GM12878 (cell line): ENCODE measurements around the gene ELL. TPM values are rescaled to one million over a fixed set of nuclear protein-coding genes. Genes with fewer than 3 reads are reported as not detected.

Source experiments
- ATAC-seq: fragments of 200-7000 bp; cut with Tn5 transposase; 3 replicates; pipeline ENCODE4 v1.9.1; 2020; ENCODE audit warnings: mild to moderate bottlenecking, moderate library complexity
- BruUV-seq: library from RNA; stranded (reverse); fragments of 400-500 nt; replicated peaks from 2 replicates; lab custom pipeline; 2021; lab: Mats Ljungman, UMichigan
- CTCF ChIA-PET: fragments of 300-600 bp; sonication (Branson Sonifier 250); formaldehyde crosslinking; extraction: SDS; loops from one replicate; lab custom pipeline; 2021; ENCODE audit warnings: inconsistent platforms; lab: Yijun Ruan, JAX
- POLR2A ChIA-PET: fragments of 350-600 bp; formaldehyde crosslinking; extraction: SDS; loops from one replicate; lab custom pipeline; 2021; ENCODE audit warnings: inconsistent platforms; lab: Charles Lee
- RAD21 ChIA-PET: fragments of 300-600 bp; sonication (Branson Sonifier 250); formaldehyde crosslinking; loops from one replicate; lab custom pipeline; 2023; ENCODE audit warnings: antibody characterized with exemption; ENCODE audit not compliant: unreplicated experiment; lab: Charles Lee
- SMC1A ChIA-PET: fragments of 300-600 bp; sonication (Branson Sonifier 250); formaldehyde crosslinking; loops from one replicate; lab custom pipeline; 2023; ENCODE audit not compliant: unreplicated experiment, uncharacterized antibody; lab: Charles Lee
- DNase-seq: peaks from one replicate; pipeline ENCODE4 v3.0.0-alpha.2; 2011; ENCODE audit warnings: low read depth, low spot score
- FAIRE-seq: peaks from 3 replicates; lab custom pipeline; 2011; peaks lifted over from hg19 to GRCh38; lab: Jason Lieb, UNC
- H2AFZ ChIP-seq: 2 replicates; pipeline ENCODE4 v1.6.0; 2011; ENCODE audit warnings: low read depth, low read length, control low read depth; ENCODE audit not compliant: control insufficient read depth
- H3K27ac ChIP-seq: 2 replicates; pipeline ENCODE4 v1.5.1; 2011; ENCODE audit warnings: control low read depth; ENCODE audit not compliant: control insufficient read depth, insufficient read depth
- H3K27me3 ChIP-seq, 2 experiments: replicated peaks in 1 of 2; 2 replicates each; pipeline versions ENCODE4 v1.6.0 to v1.6.1; 2011; ENCODE audit warnings: low read length in 1 of 2; ENCODE audit not compliant: control insufficient read depth in 2 of 2, insufficient read depth in 2 of 2
- H3K36me3 ChIP-seq, 2 experiments: 2 replicates each; pipeline ENCODE4 v1.5.1; 2011; ENCODE audit warnings: low read length in 1 of 2; ENCODE audit not compliant: control insufficient read depth in 2 of 2, insufficient read depth in 2 of 2
- H3K4me1 ChIP-seq: 2 replicates; pipeline ENCODE4 v1.6.1; 2011; ENCODE audit warnings: mild to moderate bottlenecking, low read length, moderate library complexity, mixed read lengths; ENCODE audit not compliant: control insufficient read depth, insufficient read depth
- H3K4me2 ChIP-seq: 2 replicates; pipeline ENCODE4 v1.6.0; 2011; ENCODE audit warnings: control low read depth; ENCODE audit not compliant: control insufficient read depth, insufficient read depth
- H3K4me3 ChIP-seq: fragments of 200-600 bp; sonication (generic); 2 replicates; pipeline ENCODE4 v1.5.1; 2016
- H3K79me2 ChIP-seq: 2 replicates; pipeline ENCODE4 v1.6.0; 2011; ENCODE audit warnings: low read length; ENCODE audit not compliant: control insufficient read depth, insufficient read depth
- H3K9ac ChIP-seq: 2 replicates; pipeline ENCODE4 v1.8.0; 2011; ENCODE audit warnings: low read length, control low read depth, mixed read lengths; ENCODE audit not compliant: control insufficient read depth, insufficient read depth
- H3K9me3 ChIP-seq: replicated peaks from 3 replicates; pipeline ENCODE4 v1.5.1; 2011; ENCODE audit warnings: mild to moderate bottlenecking, low read length; ENCODE audit not compliant: control insufficient read depth, insufficient read depth
- H4K20me1 ChIP-seq: 2 replicates; pipeline ENCODE4 v1.6.0; 2011; ENCODE audit not compliant: control insufficient read depth, insufficient read depth
- ASH2L ChIP-seq: fragments of 300-600, 200-600 bp; sonication (generic); IDR thresholded peaks from 2 replicates; pipeline ENCODE4 v1.6.1; 2017; ENCODE audit warnings: low read depth, mild to moderate bottlenecking, borderline replicate concordance
- BACH1 ChIP-seq: fragments of 450-650 bp; IDR thresholded peaks from 2 replicates; pipeline ENCODE4 v1.6.1; 2017; ENCODE audit warnings: mild to moderate bottlenecking, borderline replicate concordance
- BHLHE40 ChIP-seq, 2 experiments: fragments of 450-650 bp in 1 of 2; IDR thresholded peaks; 2 replicates each; pipeline ENCODE4 v1.6.1; 2011 to 2017; ENCODE audit warnings: low read depth in 2 of 2, borderline replicate concordance in 1 of 2, improper control_type of control experiment in 1 of 2, low read length in 1 of 2, mild to moderate bottlenecking in 1 of 2
- CHD4 ChIP-seq: fragments of 200-600 bp; sonication (generic); IDR thresholded peaks from 2 replicates; pipeline ENCODE4 v1.6.1; 2016; ENCODE audit warnings: mild to moderate bottlenecking
- ESRRA ChIP-seq: IDR thresholded peaks from 2 replicates; pipeline ENCODE4 v1.6.1; 2012; ENCODE audit warnings: mild to moderate bottlenecking, low read length, improper control_type of control experiment
- HCFC1 ChIP-seq: fragments of 150-350 bp; IDR thresholded peaks from 2 replicates; pipeline ENCODE4 v1.6.1; 2014; ENCODE audit warnings: low read length
- LARP7 ChIP-seq: fragments of 450-650 bp; IDR thresholded peaks from 2 replicates; pipeline ENCODE4 v1.6.1; 2017; ENCODE audit warnings: mild to moderate bottlenecking
- NFXL1 ChIP-seq: fragments of 450-650 bp; IDR thresholded peaks from 2 replicates; pipeline ENCODE4 v1.6.1; 2017; ENCODE audit warnings: antibody characterized with exemption, mild to moderate bottlenecking, borderline replicate concordance
- NFYA ChIP-seq: IDR thresholded peaks from 2 replicates; pipeline ENCODE4 v1.6.1; 2011; ENCODE audit warnings: low read depth, mild to moderate bottlenecking, low read length, improper control_type of control experiment, borderline replicate concordance
- SRF ChIP-seq, 2 experiments: IDR thresholded peaks; 2 replicates each; pipeline ENCODE4 v1.6.1; 2011; ENCODE audit warnings: low read depth in 2 of 2, low read length in 2 of 2, mild to moderate bottlenecking in 1 of 2, moderate library complexity in 1 of 2
- ZNF24 ChIP-seq: fragments of 450-650 bp; IDR thresholded peaks from 2 replicates; pipeline ENCODE4 v1.6.1; 2017; ENCODE audit warnings: antibody characterized with exemption, mild to moderate bottlenecking
- WGBS: methylation state at CpG from one replicate; pipeline ENCODE4 v1.1.6; 2016; ENCODE audit warnings: low lambda C conversion rate; ENCODE audit not compliant: insufficient replicate concordance, insufficient coverage; ENCODE audit errors: missing lambda C conversion rate; 5-methylcytosine and 5-hydroxymethylcytosine counted together
- in situ Hi-C: fragments of 300-500 bp; cut with MboI; formaldehyde crosslinking; loops from 9 replicates; pipeline ENCODE4 v1.14.3; 2018; ENCODE audit warnings: mixed read lengths
- intact Hi-C: fragments of 100-400 bp; cut with micrococcal nuclease; formaldehyde crosslinking; loops from one replicate; pipeline ENCODE4 v1.14.2; 2022; ENCODE audit not compliant: unreplicated experiment
- polyA plus RNA-seq, 11 experiments: library from polyadenylated mRNA; depleted of rRNA in 4 of 11; unstranded in 6 of 11; stranded (reverse) in 5 of 11; fragments of >200 nt; fragmentation: Nextera tagmentation in 4 of 11; fragmentation: Illumina TruSeq in 1 of 11; extraction: Ambion mirVana in 4 of 11; extraction: Trizol in 1 of 11; gene quantifications; 1 replicate in 1 of 11; 2 replicates in 10 of 11; pipeline versions ENCODE4 v1.2.1 to v1.2.3, GENCODE V29; 2011 to 2016; ENCODE audit warnings: inconsistent platforms in 2 of 11, missing spikeins in 2 of 11, low read depth in 1 of 11
- total RNA-seq, 4 experiments: library from RNA; depleted of rRNA in 3 of 4; stranded (reverse); fragments of >200 nt in 3 of 4; fragmentation: Illumina TruSeq in 1 of 4; extraction: Trizol in 1 of 4; gene quantifications; 2 replicates each; pipeline versions ENCODE4 v1.2.1 to v1.2.3, GENCODE V29; 2013 to 2021

The ELL gene
- total and polyA plus RNA-seq, 10 of the 15 experiments (the other 5 are each of a cell fraction or from before 2014, with no cell fraction given) = 0.91 to 25.0 (median 9.1) TPM

GRCh38 chr19:18446811-18447359 is 75.0 kb downstream of the ELL start:
- RAD21 ChIA-PET = no interaction called here
- POLR2A ChIA-PET = no interaction called here
- no peaks in the 10 kb centered on the region; the same call in 1 of the 2 replicates for H4K20me1 ChIP-seq
- no peak for TF ChIP-seq SRF (IDR thresholded peaks at IDR 0.05; ENCODE audit: low read depth in 2 of 2, low read length in 2 of 2)
- TF ChIP-seq ASH2L = no peak
- TF ChIP-seq NFYA = no peak
- TF ChIP-seq NFXL1 = no peak
- TF ChIP-seq ESRRA = no peak
- no peak for TF ChIP-seq BHLHE40 (IDR thresholded peaks at IDR 0.05; ENCODE audit: borderline replicate concordance in 1 of 2, low read depth in 2 of 2, low read length in 1 of 2)
- no peak for TF ChIP-seq LARP7
- no peak for TF ChIP-seq HCFC1
- no peak for TF ChIP-seq BACH1
- TF ChIP-seq CHD4 = no peak
- TF ChIP-seq ZNF24 = no peak
- H3K79me2 ChIP-seq = no peaks in the 10 kb centered on the region
- no peak for DNase-seq
- H3K9me3 ChIP-seq = no peaks in the 10 kb centered on the region
- CTCF ChIA-PET = no interaction called here
- no peak for FAIRE-seq
- ATAC-seq = no peak
- no peak overlapping the region for H3K4me2 ChIP-seq
- no peak overlapping the region for H2AFZ ChIP-seq
- peaks cover 3% of the 10 kb centered on the region; the same call in 1 of the 2 replicates for H3K4me1 ChIP-seq
- 97% methylated on average over 12 of the region's 12 CpGs for WGBS
- H3K4me3 ChIP-seq = no peak overlapping the region
- no peak overlapping the region for H3K9ac ChIP-seq
- no TSS peak for BruUV-seq
- H3K36me3 ChIP-seq = peaks cover 18 to 50% of the 10 kb centered on the region in 2 experiments; a peak in 3 of 4 replicates
- SMC1A ChIA-PET = interaction anchor here (0.5 kb wide), 1 partner anchor 167 kb away, joined by 3 read pairs; no protein-coding TSS in a partner anchor
- intact Hi-C loops = no loop called here
- in situ Hi-C loops = no loop called here
- no peaks in the 10 kb centered on the region for H3K27me3 ChIP-seq
- no peak overlapping the region for H3K27ac ChIP-seq
